Keratinocyte (primary cell): ENCODE data around the gene CISTR. TPM values are rescaled to one million over a fixed set of nuclear protein-coding genes. Genes with fewer than 3 reads are reported as not detected.

Experiments used
- DNase-seq: peaks from one replicate; pipeline ENCODE4 v3.0.0-alpha.2; 2011; ENCODE audit warnings: low read depth, missing footprints, low spot score
- FAIRE-seq: peaks from 2 replicates; lab custom pipeline; 2011; peaks lifted over from hg19 to GRCh38; lab: Jason Lieb, UNC
- H2AFZ ChIP-seq: 2 replicates; pipeline ENCODE4 v1.6.0; 2012; ENCODE audit warnings: low read length, control low read depth, inconsistent platforms; ENCODE audit not compliant: control insufficient read depth
- H3K27ac ChIP-seq: 2 replicates; pipeline ENCODE4 v1.5.1; 2011; ENCODE audit warnings: low read length; ENCODE audit not compliant: control insufficient read depth, insufficient read depth
- H3K27me3 ChIP-seq: 3 replicates; pipeline ENCODE4 v1.6.0; 2011; ENCODE audit warnings: low read length; ENCODE audit not compliant: control insufficient read depth, insufficient read depth; ENCODE audit errors: extremely low read depth
- H3K36me3 ChIP-seq, 2 experiments: 2 replicates in 1 of 2; 3 replicates in 1 of 2; pipeline ENCODE4 v1.5.1; 2011; ENCODE audit warnings: low read length in 2 of 2, mild to moderate bottlenecking in 1 of 2; ENCODE audit not compliant: control insufficient read depth in 2 of 2, insufficient read depth in 2 of 2; ENCODE audit errors: extremely low read depth in 1 of 2
- H3K4me1 ChIP-seq: 3 replicates; pipeline ENCODE4 v1.5.1; 2011; ENCODE audit warnings: low read length; ENCODE audit not compliant: control insufficient read depth, insufficient read depth; ENCODE audit errors: extremely low read depth
- H3K4me2 ChIP-seq: 3 replicates; pipeline ENCODE4 v1.6.0; 2011; ENCODE audit warnings: low read depth, low read length; ENCODE audit not compliant: control insufficient read depth, insufficient read depth; ENCODE audit errors: extremely low read depth
- H3K4me3 ChIP-seq, 3 experiments: fragments of 200-600 bp in 1 of 3; sonication (generic) in 1 of 3; 2 replicates in 2 of 3; 3 replicates in 1 of 3; pipeline ENCODE4 v1.5.1; 2011 to 2016; ENCODE audit warnings: low read length in 3 of 3, mild to moderate bottlenecking in 3 of 3, control low read depth in 2 of 3, inconsistent platforms in 1 of 3, low read depth in 1 of 3, mixed read lengths in 1 of 3, mixed run types in 1 of 3, moderate library complexity in 1 of 3; ENCODE audit not compliant: control insufficient read depth in 2 of 3, insufficient read depth in 2 of 3; ENCODE audit errors: extremely low read depth in 1 of 3
- H3K79me2 ChIP-seq: 2 replicates; pipeline ENCODE4 v1.6.0; 2012; ENCODE audit warnings: low read length; ENCODE audit not compliant: control insufficient read depth, insufficient read depth
- H3K9ac ChIP-seq: 3 replicates; pipeline ENCODE4 v1.6.0; 2011; ENCODE audit warnings: low read length; ENCODE audit not compliant: control insufficient read depth, insufficient read depth; ENCODE audit errors: extremely low read depth
- H3K9me1 ChIP-seq: 3 replicates; pipeline ENCODE4 v1.6.0; 2011; ENCODE audit warnings: low read length; ENCODE audit not compliant: control insufficient read depth, insufficient read depth; ENCODE audit errors: extremely low read depth
- H3K9me3 ChIP-seq: 2 replicates; pipeline ENCODE4 v1.5.1; 2012; ENCODE audit warnings: low read depth, low read length; ENCODE audit not compliant: control insufficient read depth
- H4K20me1 ChIP-seq: 3 replicates; pipeline ENCODE4 v1.6.0; 2011; ENCODE audit warnings: low read length; ENCODE audit not compliant: control insufficient read depth, insufficient read depth; ENCODE audit errors: extremely low read depth
- EZH2 ChIP-seq: IDR thresholded peaks from one replicate; pipeline ENCODE4 v1.6.1; 2012; ENCODE audit warnings: inconsistent platforms, mild to moderate bottlenecking, low read length, moderate library complexity
- dilution Hi-C: fragments of 300-500 bp; cut with MboI; formaldehyde crosslinking; loops from one replicate; pipeline ENCODE4 v1.7.0; 2020; ENCODE audit warnings: low sequenced_read_pairs; ENCODE audit not compliant: extremely low pct_ligation_motif_present
- polyA plus RNA-seq, 5 experiments: library from polyadenylated mRNA; depleted of rRNA in 3 of 5; stranded (reverse) in 3 of 5; stranded (forward) in 1 of 5; unstranded in 1 of 5; fragments of >200 nt; gene quantifications; 1 replicate in 1 of 5; 2 replicates in 3 of 5; 3 replicates in 1 of 5; pipeline versions ENCODE4 v1.2.1 to v1.2.3, GENCODE V29; 2011 to 2012; ENCODE audit warnings: missing spikeins in 2 of 5, low read depth in 1 of 5, low replicate concordance in 1 of 5
- TF ChIP-seq, protein P1 (sequence below), 3 experiments: IDR thresholded peaks in 1 of 3; conservative IDR thresholded peaks in 1 of 3; optimal IDR thresholded peaks in 1 of 3; 2 replicates in 2 of 3; 3 replicates in 1 of 3; pipeline versions ENCODE3 to v1.5.1; 2011; ENCODE audit warnings: low read length in 3 of 3, mild to moderate bottlenecking in 3 of 3, moderate library complexity in 2 of 3, control low read depth in 1 of 3, inconsistent platforms in 1 of 3; ENCODE audit not compliant: insufficient read depth in 2 of 3; ENCODE audit errors: extremely low read depth in 1 of 3

CISTR gene
- polyA plus RNA-seq, 1 donor (not counting 4 experiments of a cell fraction or from before 2014, with no cell fraction given): not detected

DNA sequence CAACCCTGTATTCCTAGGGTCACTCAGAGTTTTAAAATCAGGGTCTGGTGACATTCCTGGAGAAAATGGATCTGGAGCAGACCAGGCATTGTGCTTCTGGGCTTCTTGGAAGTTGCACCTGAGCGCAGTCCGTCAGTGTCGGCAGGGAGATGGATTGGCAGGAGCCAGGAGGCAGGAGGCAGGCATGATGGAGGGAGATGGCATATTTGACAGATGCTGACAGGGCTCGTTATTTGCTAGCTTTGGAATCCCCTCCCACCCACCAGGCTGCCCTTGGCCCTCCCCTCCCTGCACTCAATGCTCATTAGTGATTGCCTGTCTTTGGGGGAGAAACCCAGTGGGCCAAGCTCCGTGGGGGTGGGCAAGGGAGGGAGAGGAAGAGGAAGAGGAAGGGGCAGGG is 4.7 kb downstream of the CISTR start:
- Histone ChIP-seq H3K36me3 (no peaks in the 10 kb centered on the region), H3K79me2 (no peaks in the 10 kb centered on the region), H4K20me1 (no peaks in the 10 kb centered on the region), H3K9me1 (no peaks in the 10 kb centered on the region), H2AFZ (no peak overlapping the region), H3K9ac (no peak overlapping the region), H3K9me3 (no peaks in the 10 kb centered on the region), H3K27me3 (peaks cover 44% of the 10 kb centered on the region), H3K27ac (no peak overlapping the region), H3K4me2 (no peak overlapping the region), H3K4me3 (no peak overlapping the region), H3K4me1 (no peaks in the 10 kb centered on the region)
- dilution Hi-C loops: no loop called here
- DNase-seq (no peak), FAIRE-seq (no peak)
- TF ChIP-seq EZH2: no peak
- TF ChIP-seq, protein P1, sequence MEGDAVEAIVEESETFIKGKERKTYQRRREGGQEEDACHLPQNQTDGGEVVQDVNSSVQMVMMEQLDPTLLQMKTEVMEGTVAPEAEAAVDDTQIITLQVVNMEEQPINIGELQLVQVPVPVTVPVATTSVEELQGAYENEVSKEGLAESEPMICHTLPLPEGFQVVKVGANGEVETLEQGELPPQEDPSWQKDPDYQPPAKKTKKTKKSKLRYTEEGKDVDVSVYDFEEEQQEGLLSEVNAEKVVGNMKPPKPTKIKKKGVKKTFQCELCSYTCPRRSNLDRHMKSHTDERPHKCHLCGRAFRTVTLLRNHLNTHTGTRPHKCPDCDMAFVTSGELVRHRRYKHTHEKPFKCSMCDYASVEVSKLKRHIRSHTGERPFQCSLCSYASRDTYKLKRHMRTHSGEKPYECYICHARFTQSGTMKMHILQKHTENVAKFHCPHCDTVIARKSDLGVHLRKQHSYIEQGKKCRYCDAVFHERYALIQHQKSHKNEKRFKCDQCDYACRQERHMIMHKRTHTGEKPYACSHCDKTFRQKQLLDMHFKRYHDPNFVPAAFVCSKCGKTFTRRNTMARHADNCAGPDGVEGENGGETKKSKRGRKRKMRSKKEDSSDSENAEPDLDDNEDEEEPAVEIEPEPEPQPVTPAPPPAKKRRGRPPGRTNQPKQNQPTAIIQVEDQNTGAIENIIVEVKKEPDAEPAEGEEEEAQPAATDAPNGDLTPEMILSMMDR (optimal IDR thresholded peaks at IDR 0.05 in 1 of 3, IDR thresholded peaks at IDR 0.05 in 1 of 3, conservative IDR thresholded peaks at IDR 0.05 in 1 of 3; ENCODE audit: extremely low read depth in 1 of 3, insufficient read depth in 2 of 3, low read length in 3 of 3): no peak

- TF ChIP-seq EZH2: no peak
- TF ChIP-seq, protein P1 (optimal IDR thresholded peaks at IDR 0.05 in 1 of 3, IDR thresholded peaks at IDR 0.05 in 1 of 3, conservative IDR thresholded peaks at IDR 0.05 in 1 of 3; ENCODE audit: extremely low read depth in 1 of 3, insufficient read depth in 2 of 3, low read length in 3 of 3): peak; percentile 100
- no peaks in the 10 kb centered on the region for H4K20me1 ChIP-seq
- peak; percentile 76 for FAIRE-seq
These were observed 5.1 kb downstream of the CISTR start for GRCh38 chr12:53746592-53747092.

More at GRCh38 chr12:53746592-53747092, 5.1 kb downstream of the CISTR start:
- H3K4me2 ChIP-seq: no peak overlapping the region
- no peaks in the 10 kb centered on the region for H3K4me1 ChIP-seq
- H2AFZ ChIP-seq: peak overlapping the region; percentile 1
- H3K36me3 ChIP-seq: no peaks in the 10 kb centered on the region
- H3K9me3 ChIP-seq: no peaks in the 10 kb centered on the region
- H3K27me3 ChIP-seq: peaks cover 40% of the 10 kb centered on the region
- dilution Hi-C loops: no loop called here
- no peak for DNase-seq
- no peaks in the 10 kb centered on the region for H3K79me2 ChIP-seq
- no peaks in the 10 kb centered on the region for H3K9me1 ChIP-seq
- H3K9ac ChIP-seq: no peak overlapping the region
- no peak overlapping the region for H3K4me3 ChIP-seq
- no peak overlapping the region for H3K27ac ChIP-seq
